A204.1 (cell line): Measurements from ENCODE around the gene C11orf54.
"Not testable (repeated sequence)": the region's sequence is repeated elsewhere in the genome, so short reads cannot be mapped to it uniquely, and the experiment has no call there.

ENCODE experiments used
- FAIRE-seq: peaks from 2 replicates; lab custom pipeline; 2012; peaks lifted over from hg19 to GRCh38; lab: Jason Lieb, UNC

Gene C11orf54

GRCh38 chr11:93734427-93735222, 6.8 kb upstream of the C11orf54 start:
- FAIRE-seq, result no peak

DNA sequence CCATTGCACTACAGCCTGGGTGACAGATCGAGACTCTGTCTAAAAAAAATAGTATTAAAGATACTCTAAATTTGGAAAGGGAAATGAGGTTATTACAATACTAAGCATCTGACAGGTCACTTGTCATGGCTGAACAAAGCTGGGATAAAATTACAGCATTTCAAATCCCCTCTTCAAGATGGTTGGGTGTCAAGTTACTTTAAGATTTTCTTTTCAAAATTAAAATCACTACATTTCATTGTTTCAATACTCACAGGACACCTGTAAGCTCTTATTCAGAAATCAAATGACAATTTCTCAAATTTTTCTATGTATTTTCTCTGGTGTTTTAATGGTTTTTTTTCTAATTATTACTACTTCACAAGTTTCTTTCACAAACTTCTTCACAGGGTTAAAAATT, 5.8 kb upstream of the C11orf54 start:
- no peak for FAIRE-seq

DNA sequence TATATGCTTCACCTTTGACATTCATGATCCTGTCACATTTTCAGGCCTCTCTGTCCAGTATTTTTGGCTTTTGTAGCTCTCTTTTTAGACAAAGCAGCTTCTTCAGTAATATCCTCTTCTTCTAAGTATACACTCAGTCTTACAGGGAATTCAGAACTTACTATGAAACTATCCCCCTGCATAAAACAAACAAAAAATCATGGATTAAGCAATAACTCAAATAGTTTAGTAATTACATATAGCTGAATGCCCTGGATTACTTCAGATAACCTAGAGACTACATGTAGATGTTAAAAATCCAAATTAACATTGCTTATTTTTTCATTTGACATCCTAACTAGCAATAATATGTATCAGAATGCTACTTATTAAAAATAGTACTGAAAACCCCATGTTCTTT, 5.3 kb upstream of the C11orf54 start:
- no peak for FAIRE-seq

DNA sequence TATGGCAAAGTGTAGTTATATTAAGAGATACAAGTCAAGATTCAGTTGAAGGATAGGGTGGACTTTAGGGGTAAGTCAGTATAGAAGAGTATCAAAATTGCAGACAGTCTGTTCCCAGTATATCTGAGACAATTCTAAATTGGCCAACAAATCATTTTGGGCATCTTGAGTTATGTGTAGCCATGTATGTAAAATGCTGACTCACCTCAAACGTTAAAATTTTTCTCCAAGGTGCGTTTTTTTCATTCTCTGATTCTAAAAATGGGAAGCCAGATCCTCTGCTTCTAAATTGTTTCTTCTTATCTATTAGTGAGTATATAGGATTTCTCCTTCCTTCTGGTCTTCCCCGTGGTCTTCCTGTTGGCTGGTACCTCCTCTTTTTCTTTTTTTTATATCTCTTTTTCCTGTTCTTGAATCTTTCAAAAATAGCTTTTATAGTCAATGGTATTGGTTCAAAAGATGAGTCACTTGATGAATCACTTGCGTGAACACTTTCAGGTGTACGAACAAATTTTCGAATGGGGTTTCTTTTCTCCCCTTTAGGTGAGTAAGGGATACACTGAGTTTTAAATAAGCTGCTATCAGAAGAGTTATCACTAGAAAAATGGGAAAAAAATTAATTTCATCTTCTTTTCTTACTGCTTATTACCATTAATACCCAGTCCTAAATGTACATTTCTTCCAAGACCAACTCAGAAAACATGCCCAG, 3.4 kb upstream of the C11orf54 start:
- FAIRE-seq, result no peak

DNA sequence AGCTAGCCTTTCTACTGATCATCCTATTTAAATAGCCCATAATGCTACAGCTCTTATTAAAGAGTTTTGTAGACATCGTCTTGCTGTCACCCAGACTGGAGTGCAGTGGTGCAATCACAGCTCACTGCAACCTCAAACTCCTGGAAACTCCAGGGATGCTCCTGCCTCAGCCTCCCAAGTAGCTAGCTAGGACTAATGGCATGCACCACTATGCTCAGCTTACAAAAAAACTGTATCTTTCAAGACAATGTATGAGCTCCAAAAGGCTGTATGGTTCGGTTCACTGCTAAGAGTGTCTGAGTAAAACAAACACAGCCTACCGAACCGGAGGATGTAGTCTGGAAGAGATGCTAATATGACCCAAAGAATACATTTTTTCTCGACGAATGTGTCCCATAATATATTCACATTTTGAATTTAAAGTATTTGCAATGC, 2.8 kb upstream of the C11orf54 start:
- FAIRE-seq, result no peak

DNA sequence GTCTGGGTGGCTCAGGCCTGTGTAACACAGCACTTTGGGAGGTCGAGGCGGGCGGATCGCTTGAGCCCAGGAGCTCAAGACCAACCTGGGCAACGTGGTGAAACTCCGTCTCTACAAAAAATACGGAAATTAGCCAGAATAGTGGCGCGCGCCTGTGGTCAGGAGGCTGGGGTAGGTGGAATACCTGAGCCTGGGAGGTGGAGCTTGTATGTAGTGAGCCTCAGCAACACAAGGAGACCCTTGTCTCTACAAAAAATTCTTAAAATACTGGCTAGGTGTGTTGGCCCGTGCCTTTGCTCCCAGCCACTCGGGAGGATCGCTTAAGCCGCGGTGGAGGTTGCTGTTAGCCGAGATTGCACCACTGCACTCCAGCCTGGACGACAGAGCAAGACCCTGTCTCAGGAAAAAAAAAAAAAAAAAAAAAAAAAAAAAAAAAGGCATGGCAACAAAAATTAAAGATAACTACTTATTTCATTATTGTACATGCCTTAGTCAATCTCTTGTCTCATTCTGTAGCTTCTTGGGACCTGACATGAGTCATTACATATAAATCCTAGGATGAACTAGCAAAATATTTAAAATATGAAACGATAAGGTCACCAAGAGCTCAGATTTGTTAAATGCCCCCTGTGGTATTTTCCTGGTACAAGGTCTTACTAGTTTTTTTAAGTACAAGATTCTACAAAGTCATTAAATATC, 1.3 kb upstream of the C11orf54 start:
- FAIRE-seq, result no peak

- no peak for FAIRE-seq
These were observed 760 bp upstream of the C11orf54 start for GRCh38 chr11:93740730-93741093.

DNA sequence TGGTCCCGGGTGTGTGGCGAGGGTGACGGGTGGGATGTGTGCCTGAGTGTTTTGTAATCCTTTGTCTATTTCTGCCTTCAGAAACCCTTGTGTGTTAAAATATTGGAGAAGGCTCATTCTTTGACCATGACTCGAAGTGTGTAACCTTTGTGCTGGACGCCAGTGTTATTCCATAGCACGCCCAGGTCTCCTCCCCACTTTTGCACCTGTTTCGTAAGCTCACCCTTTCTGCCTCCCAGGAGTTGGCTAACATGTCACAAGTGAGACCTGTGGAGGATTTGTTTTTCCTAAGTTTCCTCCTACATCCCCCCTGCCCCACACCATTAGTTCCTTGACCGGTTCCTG, 382 bp downstream of the C11orf54 start:
- FAIRE-seq, result no peak

- no peak for FAIRE-seq
These were observed 1.8 kb downstream of the C11orf54 start for GRCh38 chr11:93743291-93743690.

GRCh38 chr11:93744669-93745004, 3.2 kb downstream of the C11orf54 start:
- FAIRE-seq, result no peak

GRCh38 chr11:93745005-93745755, 3.7 kb downstream of the C11orf54 start:
- not testable (repeated sequence) for FAIRE-seq

- FAIRE-seq, result no peak
These were observed 4.6 kb downstream of the C11orf54 start for GRCh38 chr11:93746101-93746500.

- no peak for FAIRE-seq
These were observed 5.7 kb downstream of the C11orf54 start for GRCh38 chr11:93747122-93747521.

- no peak for FAIRE-seq
These were observed 9.5 kb downstream of the C11orf54 start for GRCh38 chr11:93751001-93751400.

DNA sequence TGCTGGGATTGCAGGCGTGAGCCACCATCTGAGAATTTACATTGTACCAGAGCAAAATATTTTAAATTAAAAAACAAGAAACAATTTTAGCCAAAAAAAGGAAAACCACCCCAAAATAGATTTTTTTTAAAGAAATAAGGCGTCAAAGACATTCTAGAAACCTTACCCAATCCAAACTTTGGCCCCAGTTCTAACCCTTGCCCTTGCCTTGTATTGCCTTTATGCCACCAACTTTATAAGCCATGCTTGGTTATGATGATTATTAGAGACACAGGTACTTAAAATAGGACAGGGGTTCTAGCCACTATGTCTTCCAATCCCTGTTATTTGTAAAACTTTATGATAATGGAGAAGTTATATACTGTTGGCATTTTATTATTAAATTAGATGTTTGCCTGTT, 11.8 kb downstream of the C11orf54 start:
- FAIRE-seq, result no peak

GRCh38 chr11:93756748-93757147, 15.3 kb downstream of the C11orf54 start:
- no peak for FAIRE-seq

- no peak for FAIRE-seq
These were observed 15.8 kb downstream of the C11orf54 start for GRCh38 chr11:93757301-93757700.

GRCh38 chr11:93757924-93758865, 16.7 kb downstream of the C11orf54 start:
- FAIRE-seq, result no peak

- FAIRE-seq, result not testable (repeated sequence)
These were observed 17.7 kb downstream of the C11orf54 start for GRCh38 chr11:93759123-93759522.

- peak; percentile 6 for FAIRE-seq
These were observed 20.4 kb downstream of the C11orf54 start for GRCh38 chr11:93761910-93762309.

DNA sequence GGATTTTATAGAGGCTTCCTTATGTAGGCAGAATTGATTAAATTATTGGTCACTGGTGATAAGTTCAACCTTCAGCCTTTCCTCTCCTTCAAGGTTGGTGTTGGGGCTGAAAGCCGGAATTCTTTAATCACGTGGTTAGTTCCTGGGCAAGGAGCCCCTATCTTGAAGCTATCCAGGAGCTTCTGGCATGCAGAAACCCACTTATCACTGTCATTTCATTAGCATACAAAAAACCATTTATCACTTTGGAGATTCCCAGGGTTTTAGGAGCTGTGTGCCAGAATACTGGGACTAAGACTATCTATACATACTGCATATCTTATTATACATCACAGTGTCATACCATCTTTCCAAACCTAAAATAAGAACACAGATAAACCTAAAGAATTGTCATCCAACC, 24.1 kb downstream of the C11orf54 start:
- FAIRE-seq, result no peak

DNA sequence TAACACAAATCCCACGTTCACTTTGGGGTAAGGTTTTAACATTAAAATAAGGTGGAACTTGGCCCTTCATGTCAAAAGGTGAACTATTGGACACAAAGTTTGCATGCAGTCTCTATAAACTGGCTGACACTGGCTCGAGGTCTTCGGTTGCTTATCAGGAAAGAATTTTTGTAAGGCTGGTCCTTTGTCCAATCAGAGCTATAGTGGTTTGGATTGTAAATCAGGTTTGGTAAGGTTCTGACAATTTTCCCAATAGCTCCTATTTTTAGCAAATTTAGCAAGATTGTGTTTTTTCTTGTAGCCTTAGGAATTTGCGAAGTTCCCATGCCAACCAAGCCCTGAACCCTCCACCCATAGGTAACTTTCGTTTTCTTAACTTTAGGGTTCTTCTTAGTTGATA, 25.0 kb downstream of the C11orf54 start:
- no peak for FAIRE-seq
